B cell (primary cell): ENCODE data around the gene FUT6. TPM values are rescaled to one million over a fixed set of nuclear protein-coding genes. Genes with fewer than 3 reads are reported as not detected.

Experiments used
- ATAC-seq: fragments of 200-7000 bp; cut with Tn5 transposase; one replicate; pipeline ENCODE4 v1.10.0; 2021; ENCODE audit warnings: low read depth, mild to moderate bottlenecking, moderate number of reproducible peaks, moderate library complexity
- CTCF ChIA-PET: fragments of 350-600 bp; sonication (Branson Sonifier 250); formaldehyde crosslinking; loops from one replicate; lab custom pipeline; 2021; ENCODE audit warnings: antibody characterized with exemption, inconsistent platforms; lab: Charles Lee
- POLR2A ChIA-PET: fragments of 350-600 bp; sonication (Branson Sonifier 250); formaldehyde crosslinking; loops from one replicate; lab custom pipeline; 2021; ENCODE audit warnings: antibody characterized with exemption; lab: Charles Lee
- DNase-seq: peaks from one replicate; pipeline ENCODE4 v3.0.0; 2013
- H2AFZ ChIP-seq: 2 replicates; pipeline ENCODE4 v1.6.1; 2012; ENCODE audit warnings: mild to moderate bottlenecking, low read depth, low read length; ENCODE audit not compliant: insufficient read depth, poor library complexity, severe bottlenecking
- H3K27ac ChIP-seq, 2 donors: 1 replicate in 1 of 2; 2 replicates in 1 of 2; pipeline ENCODE4 v1.5.1; 2012 to 2013; ENCODE audit warnings: low read length in 2 of 2, mild to moderate bottlenecking in 2 of 2, moderate library complexity in 1 of 2
- H3K27me3 ChIP-seq, 4 experiments: fragments of 200-600 bp in 1 of 4; sonication (generic) in 1 of 4; replicated peaks in 1 of 4; 1 replicate in 2 of 4; 2 replicates in 2 of 4; pipeline versions ENCODE4 v1.6.1 to v1.7.0; 2013 to 2016; ENCODE audit warnings: low read length in 3 of 4, mild to moderate bottlenecking in 2 of 4, mixed read lengths in 1 of 4, moderate library complexity in 1 of 4; ENCODE audit not compliant: insufficient read depth in 4 of 4, control insufficient read depth in 3 of 4; ENCODE audit errors: control extremely low read depth in 1 of 4
- H3K36me3 ChIP-seq, 2 experiments: replicated peaks in 1 of 2; 1 replicate in 1 of 2; 2 replicates in 1 of 2; pipeline versions ENCODE4 v1.6.1 to v1.7.1; 2013; ENCODE audit warnings: low read length in 1 of 2; ENCODE audit not compliant: insufficient read depth in 2 of 2, control insufficient read depth in 1 of 2; ENCODE audit errors: control extremely low read depth in 1 of 2, extremely low read depth in 1 of 2
- H3K4me1 ChIP-seq, 2 donors: fragments of 200-600 bp in 1 of 2; sonication (generic) in 1 of 2; 1 replicate in 1 of 2; 2 replicates in 1 of 2; pipeline versions ENCODE4 v1.5.1 to v1.6.1; 2013 to 2017; ENCODE audit warnings: low read length in 2 of 2; ENCODE audit not compliant: control insufficient read depth in 2 of 2, insufficient read depth in 2 of 2
- H3K4me2 ChIP-seq: replicated peaks from 2 replicates; pipeline ENCODE3; 2012; ENCODE audit warnings: mild to moderate bottlenecking, low read depth, low read length; ENCODE audit not compliant: poor library complexity, severe bottlenecking
- H3K4me3 ChIP-seq, 5 experiments: fragments of 200-600 bp in 1 of 5; sonication (generic) in 1 of 5; 1 replicate in 3 of 5; 2 replicates in 2 of 5; pipeline versions ENCODE4 v1.5.1 to v1.7.0; 2011 to 2016; ENCODE audit warnings: low read length in 4 of 5, mild to moderate bottlenecking in 4 of 5, low read depth in 2 of 5, control low read depth in 1 of 5, moderate library complexity in 1 of 5; ENCODE audit not compliant: insufficient read depth in 1 of 5; ENCODE audit errors: control extremely low read depth in 1 of 5, extremely low read depth in 1 of 5
- H3K79me2 ChIP-seq: fragments of 200-600 bp; sonication (generic); one replicate; pipeline ENCODE4 v1.6.0; 2016; ENCODE audit warnings: low read length; ENCODE audit not compliant: control insufficient read depth, insufficient read depth
- H3K9ac ChIP-seq: fragments of 200-600 bp; sonication (generic); 2 replicates; pipeline ENCODE4 v1.6.1; 2017; ENCODE audit warnings: mild to moderate bottlenecking, low read length, moderate library complexity
- H3K9me3 ChIP-seq, 3 donors: one replicate each; pipeline versions ENCODE4 v1.6.1 to v1.7.1; 2013; ENCODE audit warnings: low read length in 2 of 3; ENCODE audit not compliant: control insufficient read depth in 2 of 3, insufficient read depth in 1 of 3; ENCODE audit errors: control extremely low read depth in 1 of 3
- H4K20me1 ChIP-seq: 2 replicates; pipeline ENCODE4 v1.6.0; 2012; ENCODE audit warnings: mild to moderate bottlenecking, low read length; ENCODE audit not compliant: insufficient read depth, control insufficient read depth, poor library complexity, severe bottlenecking
- H3K27ac Mint-ChIP-seq: one replicate; pipeline ENCODE4 v1.8.0; 2021; ENCODE audit warnings: mixed read lengths
- H3K27me3 Mint-ChIP-seq: one replicate; pipeline ENCODE4 v1.8.0; 2021; ENCODE audit warnings: mixed read lengths
- H3K4me1 Mint-ChIP-seq: one replicate; pipeline ENCODE4 v1.8.0; 2021; ENCODE audit warnings: mixed read lengths
- H3K4me3 Mint-ChIP-seq: one replicate; pipeline ENCODE4 v1.8.0; 2021; ENCODE audit warnings: mixed read lengths
- H3K9me3 Mint-ChIP-seq: one replicate; pipeline ENCODE4 v1.8.0; 2022; ENCODE audit warnings: mixed read lengths; ENCODE audit not compliant: insufficient read depth
- CTCF ChIP-seq: fragments of 200-600 bp; IDR thresholded peaks from one replicate; pipeline ENCODE4 v1.8.0; 2022; ENCODE audit warnings: antibody characterized with exemption, mild to moderate bottlenecking
- EZH2 ChIP-seq: IDR thresholded peaks from 2 replicates; pipeline ENCODE4 v1.6.1; 2012; ENCODE audit warnings: borderline replicate concordance, low read depth, mild to moderate bottlenecking, moderate library complexity, low read length; ENCODE audit not compliant: insufficient read depth, poor library complexity, severe bottlenecking
- WGBS: methylation state at CpG from one replicate; pipeline ENCODE4 v1.1.5; 2013; ENCODE audit warnings: missing lambda C conversion rate; ENCODE audit not compliant: insufficient coverage; 5-methylcytosine and 5-hydroxymethylcytosine counted together
- intact Hi-C: fragments of 100-400 bp; cut with micrococcal nuclease; formaldehyde crosslinking; loops from one replicate; pipeline ENCODE4 v1.10.0; 2022
- polyA plus RNA-seq: library from polyadenylated mRNA; depleted of rRNA; stranded (reverse); fragments of >200 nt; gene quantifications from 2 replicates; pipeline ENCODE4 v1.2.3, GENCODE V29; 2012
- total RNA-seq, 2 donors: library from RNA; stranded (reverse); fragments of 120-200 nt in 1 of 2; gene quantifications; 1 replicate in 1 of 2; 2 replicates in 1 of 2; pipeline versions ENCODE4 v1.2.3 to v1.2.4, GENCODE V29; 2013 to 2022

FUT6 gene
- total and polyA plus RNA-seq, 2 donors (not counting 1 experiment from before 2014, with no cell fraction given): 0.03 TPM; not detected in 1

DNA sequence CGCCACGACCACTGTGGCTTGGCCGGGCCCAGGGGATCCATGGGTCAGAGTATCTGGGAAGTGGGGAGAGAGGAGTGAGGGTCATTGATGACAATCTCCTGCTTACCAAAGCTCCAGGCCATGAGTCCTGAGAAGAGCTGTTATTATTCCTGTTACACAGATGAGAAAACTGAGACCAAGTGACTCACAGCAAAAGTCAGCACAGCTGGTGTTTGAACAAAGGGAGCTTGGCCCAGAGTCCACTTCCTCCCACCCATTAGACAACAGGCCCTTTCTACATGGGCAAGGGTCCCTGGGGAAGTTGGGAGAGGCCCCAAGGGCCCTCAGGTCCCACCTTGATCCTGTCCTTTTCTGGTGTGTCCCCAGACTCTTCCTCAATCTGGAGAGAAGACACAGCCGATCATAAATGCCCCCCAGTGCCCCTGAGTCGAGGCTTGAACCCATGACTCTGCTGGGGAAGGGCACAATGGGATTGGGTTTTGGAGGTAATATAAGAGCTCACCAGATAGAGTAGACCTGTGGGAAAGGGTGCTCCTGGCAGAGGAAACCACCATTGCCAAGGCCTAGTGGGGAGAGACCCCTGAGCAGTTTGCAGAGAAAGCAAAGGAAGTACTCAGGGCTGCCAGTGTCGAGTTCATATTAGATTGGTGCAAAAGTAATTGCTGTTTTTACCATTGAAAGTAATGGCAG lies 6.8 kb downstream of the FUT6 start:
- POLR2A ChIA-PET: no interaction called here
- no peaks in the 10 kb centered on the region for H3K9me3 Mint-ChIP-seq
- peaks cover 0 to 23% (median 7%) of the 10 kb centered on the region in 4 experiments for H3K27me3 ChIP-seq
- no peak overlapping the region for H3K27ac ChIP-seq
- peaks cover 0 to 27% (median 0%) of the 10 kb centered on the region in 3 donors for H3K9me3 ChIP-seq
- peaks cover 12 to 17% of the 10 kb centered on the region in 2 donors for H3K4me1 ChIP-seq
- no peak for TF ChIP-seq CTCF
- TF ChIP-seq EZH2: no peak
- no peaks in the 10 kb centered on the region for H3K79me2 ChIP-seq
- no peaks in the 10 kb centered on the region for H3K36me3 ChIP-seq
- intact Hi-C loops: no loop called here
- no peak overlapping the region for H3K4me2 ChIP-seq
- H2AFZ ChIP-seq: no peak overlapping the region
- CTCF ChIA-PET: interaction anchor here (0.6 kb wide), 1 partner anchor 250 kb away, joined by 3 read pairs; no protein-coding TSS in a partner anchor
- ATAC-seq (no peak), DNase-seq (no peak)
- H3K4me3 ChIP-seq: no peak overlapping the region
- 85% methylated on average over 6 of the region's 6 CpGs for WGBS
- H4K20me1 ChIP-seq: no peaks in the 10 kb centered on the region
- no peak overlapping the region for H3K9ac ChIP-seq
- H3K4me3 Mint-ChIP-seq: no peak overlapping the region
- H3K27ac Mint-ChIP-seq: no peak overlapping the region
- H3K27me3 Mint-ChIP-seq: peaks cover 4% of the 10 kb centered on the region
- H3K4me1 Mint-ChIP-seq: peaks cover 11% of the 10 kb centered on the region

DNA sequence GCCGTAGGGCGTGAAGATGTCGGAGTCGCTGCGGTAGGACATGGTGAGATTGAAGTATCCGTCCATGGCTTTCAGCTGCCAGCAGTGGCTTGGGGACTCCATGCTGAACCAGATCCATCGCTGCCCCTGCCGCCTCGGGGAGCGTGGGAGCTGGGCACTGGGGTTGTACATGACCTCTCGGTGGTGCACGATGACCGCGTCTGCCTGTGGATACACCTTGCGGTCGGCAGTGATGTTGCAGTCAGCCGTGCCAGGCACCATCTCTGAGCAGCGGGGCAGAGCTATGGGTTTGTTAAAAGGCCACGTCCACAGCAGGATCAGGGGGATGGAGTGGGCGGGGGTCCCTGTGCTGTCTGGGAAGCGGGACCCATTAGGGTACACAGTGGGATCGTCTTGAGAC lies 7.4 kb downstream of the FUT6 start:
- H3K9me3 ChIP-seq: peaks cover 0 to 33% (median 0%) of the 10 kb centered on the region in 3 donors
- ATAC-seq (no peak), DNase-seq (no peak)
- no peak overlapping the region for H2AFZ ChIP-seq
- intact Hi-C loops: no loop called here
- H3K9ac ChIP-seq: no peak overlapping the region
- Mint-ChIP-seq H3K27ac (no peak overlapping the region), H3K4me3 (no peak overlapping the region), H3K4me1 (peaks cover 15% of the 10 kb centered on the region), H3K27me3 (peaks cover 4% of the 10 kb centered on the region), H3K9me3 (no peaks in the 10 kb centered on the region)
- no peak overlapping the region for H3K27ac ChIP-seq
- 96% methylated on average over 22 of the region's 22 CpGs for WGBS
- no peaks in the 10 kb centered on the region for H4K20me1 ChIP-seq
- peaks cover 12 to 22% of the 10 kb centered on the region in 2 donors for H3K4me1 ChIP-seq
- H3K79me2 ChIP-seq: no peaks in the 10 kb centered on the region
- no peaks in the 10 kb centered on the region for H3K36me3 ChIP-seq
- H3K4me2 ChIP-seq: no peak overlapping the region
- POLR2A ChIA-PET: no interaction called here
- H3K4me3 ChIP-seq: no peak overlapping the region
- TF ChIP-seq EZH2 (no peak), CTCF (no peak)
- CTCF ChIA-PET: interaction anchor here (0.6 kb wide), 1 partner anchor 249 kb away, joined by 3 read pairs; no protein-coding TSS in a partner anchor
- H3K27me3 ChIP-seq: peaks cover 0 to 27% (median 7%) of the 10 kb centered on the region in 4 experiments
